Neural cell (in vitro differentiated cells): ENCODE data around the gene POLRMT. TPM values are rescaled to one million over a fixed set of nuclear protein-coding genes. Genes with fewer than 3 reads are reported as not detected.

Experiments used
- H2AFZ ChIP-seq: fragments of 200-600, 300-800 bp; sonication (generic), shearing (Covaris generic); 2 replicates; pipeline ENCODE4 v1.6.0; 2014; ENCODE audit warnings: low read depth, mild to moderate bottlenecking, antibody characterized with exemption, low read length, moderate library complexity
- H3F3A ChIP-seq: fragments of 200-600 bp; shearing (Covaris generic); 2 replicates; pipeline ENCODE4 v1.6.1; 2016; ENCODE audit warnings: mild to moderate bottlenecking, moderate library complexity, mixed read lengths, antibody characterized with exemption, low read length; ENCODE audit not compliant: insufficient read depth, poor library complexity, severe bottlenecking
- H3K27ac ChIP-seq: fragments of 200-600, 300-800 bp; sonication (generic), shearing (Covaris generic); 2 replicates; pipeline ENCODE4 v1.5.1; 2014; ENCODE audit warnings: mild to moderate bottlenecking, low read length, moderate library complexity
- H3K27me3 ChIP-seq: fragments of 300-800, 200-600 bp; sonication (generic), shearing (Covaris generic); 2 replicates; pipeline ENCODE4 v1.6.0; 2014; ENCODE audit warnings: mild to moderate bottlenecking, low read depth, low read length, moderate library complexity; ENCODE audit not compliant: insufficient read depth
- H3K36me3 ChIP-seq: fragments of 300-800, 200-600 bp; sonication (generic), shearing (Covaris generic); 2 replicates; pipeline ENCODE4 v1.5.1; 2014; ENCODE audit warnings: mild to moderate bottlenecking, antibody characterized with exemption, low read length, moderate library complexity; ENCODE audit not compliant: insufficient read depth
- H3K4me2 ChIP-seq: fragments of 300-800, 200-600 bp; sonication (generic), shearing (Covaris generic); 2 replicates; pipeline ENCODE4 v1.6.0; 2014; ENCODE audit warnings: mild to moderate bottlenecking, low read length
- H3K4me3 ChIP-seq: fragments of 300-800, 200-600 bp; sonication (generic), shearing (Covaris generic); 2 replicates; pipeline ENCODE4 v1.5.1; 2014; ENCODE audit warnings: mild to moderate bottlenecking, low read length, moderate library complexity
- H3K79me2 ChIP-seq: fragments of 200-600 bp; shearing (Covaris generic); replicated peaks from 2 replicates; pipeline ENCODE4 v1.6.0; 2014; ENCODE audit warnings: mild to moderate bottlenecking, low read length, moderate library complexity; ENCODE audit not compliant: insufficient read depth
- H3K9ac ChIP-seq: fragments of 300-800, 200-600 bp; sonication (generic), shearing (Covaris generic); 2 replicates; pipeline ENCODE4 v1.6.1; 2016; ENCODE audit warnings: mild to moderate bottlenecking, low read length, mixed read lengths
- H3K9me2 ChIP-seq: fragments of 200-600 bp; shearing (Covaris generic); 2 replicates; pipeline ENCODE4 v1.6.1; 2016; ENCODE audit warnings: mild to moderate bottlenecking, low read length, mixed read lengths; ENCODE audit not compliant: insufficient read depth
- H3K9me3 ChIP-seq: fragments of 200-600, 300-800 bp; sonication (generic), shearing (Covaris generic); 2 replicates; pipeline ENCODE4 v1.6.1; 2016; ENCODE audit warnings: mild to moderate bottlenecking, mixed run types, low read length, moderate library complexity, mixed read lengths
- H4K20me1 ChIP-seq: fragments of 200-600 bp; shearing (Covaris generic); 2 replicates; pipeline ENCODE4 v1.6.1; 2016; ENCODE audit warnings: mild to moderate bottlenecking, mixed run types; ENCODE audit not compliant: insufficient read depth
- CTCF ChIP-seq: fragments of 450-650 bp; IDR thresholded peaks from 2 replicates; pipeline ENCODE4 v1.5.1; 2014; ENCODE audit warnings: antibody characterized with exemption, mild to moderate bottlenecking, moderate library complexity; ENCODE audit not compliant: poor library complexity, severe bottlenecking
- EP300 ChIP-seq: fragments of 450-650 bp; conservative IDR thresholded peaks from 2 replicates; pipeline ENCODE4 v1.6.1; 2014; ENCODE audit warnings: antibody characterized with exemption, mild to moderate bottlenecking, moderate library complexity; ENCODE audit not compliant: poor library complexity, severe bottlenecking
- EZH2 ChIP-seq: fragments of 200-600, 300-800 bp; shearing (Covaris generic), sonication (generic); IDR thresholded peaks from 2 replicates; pipeline ENCODE4 v1.6.1; 2014; ENCODE audit warnings: antibody characterized with exemption, low read length, borderline replicate concordance, mild to moderate bottlenecking; ENCODE audit not compliant: insufficient read depth, poor library complexity, severe bottlenecking
- MXI1 ChIP-seq: fragments of 450-650 bp; conservative IDR thresholded peaks from 2 replicates; pipeline ENCODE4 v1.6.1; 2014; ENCODE audit warnings: antibody characterized with exemption, mild to moderate bottlenecking; ENCODE audit not compliant: poor library complexity, severe bottlenecking
- POLR2AphosphoS5 ChIP-seq: IDR thresholded peaks from 2 replicates; pipeline ENCODE4 v1.6.1; 2012
- RAD21 ChIP-seq: fragments of 450-650 bp; conservative IDR thresholded peaks from 2 replicates; pipeline ENCODE4 v1.6.1; 2014; ENCODE audit warnings: antibody characterized with exemption, mild to moderate bottlenecking, moderate library complexity
- REST ChIP-seq: IDR thresholded peaks from 2 replicates; pipeline ENCODE4 v1.6.1; 2012; ENCODE audit warnings: borderline replicate concordance
- SMC3 ChIP-seq: fragments of 450-650 bp; conservative IDR thresholded peaks from 2 replicates; pipeline ENCODE4 v1.6.1; 2014; ENCODE audit warnings: antibody characterized with exemption, mild to moderate bottlenecking, moderate library complexity; ENCODE audit not compliant: poor library complexity
- TAF1 ChIP-seq: IDR thresholded peaks from 2 replicates; pipeline ENCODE4 v1.6.1; 2012; ENCODE audit warnings: low read depth
- polyA plus RNA-seq: library from polyadenylated mRNA; depleted of rRNA; stranded (reverse); fragments of >200 nt; gene quantifications from 2 replicates; pipeline ENCODE4 v1.2.3, GENCODE V29; 2014

The POLRMT gene
- polyA plus RNA-seq, 1 donor from 2014 or later: 28.3 TPM

GRCh38 chr19:651114-651818, 17.9 kb upstream of the POLRMT start:
- Histone ChIP-seq H3K4me2 (no peak overlapping the region), H3K9me3 (no peaks in the 10 kb centered on the region), H3F3A (no peaks in the 10 kb centered on the region), H3K79me2 (peaks cover 23% of the 10 kb centered on the region), H3K27ac (no peak overlapping the region), H2AFZ (no peak overlapping the region), H4K20me1 (no peaks in the 10 kb centered on the region), H3K4me3 (no peak overlapping the region), H3K9ac (no peak overlapping the region), H3K9me2 (no peaks in the 10 kb centered on the region), H3K27me3 (no peaks in the 10 kb centered on the region), H3K36me3 (no peaks in the 10 kb centered on the region)
- TF ChIP-seq REST (no peak), EZH2 (no peak), MXI1 (no peak), TAF1 (no peak), POLR2AphosphoS5 (no peak), EP300 (no peak), CTCF (no peak), SMC3 (no peak), RAD21 (no peak)

- no peak overlapping the region for H3K4me3 ChIP-seq
- no peaks in the 10 kb centered on the region for H3K9me3 ChIP-seq
- no peaks in the 10 kb centered on the region for H3F3A ChIP-seq
- H2AFZ ChIP-seq: no peak overlapping the region
- no peaks in the 10 kb centered on the region for H3K36me3 ChIP-seq
- no peaks in the 10 kb centered on the region for H4K20me1 ChIP-seq
- peaks cover 17% of the 10 kb centered on the region for H3K79me2 ChIP-seq
- H3K9me2 ChIP-seq: no peaks in the 10 kb centered on the region
- H3K27ac ChIP-seq: no peak overlapping the region
- no peak for TF ChIP-seq MXI1
- no peak for TF ChIP-seq POLR2AphosphoS5
- no peak for TF ChIP-seq EZH2
- no peak overlapping the region for H3K9ac ChIP-seq
- H3K4me2 ChIP-seq: no peak overlapping the region
- no peaks in the 10 kb centered on the region for H3K27me3 ChIP-seq
These were observed 16.8 kb upstream of the POLRMT start for GRCh38 chr19:650121-650520.
